ENCODE data around the gene KIF21A.

Gene KIF21A

GRCh38 chr12:39354955-39355354, 88.0 kb downstream of the KIF21A start:
- Histone ChIP-seq H4K20me1 (no peaks in the 10 kb centered on the region), H3K36me3 (no peaks in the 10 kb centered on the region), H3K4me3 (no peak overlapping the region), H3K27ac (no peak overlapping the region), H3K9ac (no peak overlapping the region), H3K9me3 (no peaks in the 10 kb centered on the region), H3K4me1 (no peaks in the 10 kb centered on the region), H3K27me3 (no peaks in the 10 kb centered on the region), H3K4me2 (no peak overlapping the region)
- no peak for TF ChIP-seq Cebpa-rat (IDR thresholded peaks at IDR 0.05)

- Histone ChIP-seq H3K9ac (no peak overlapping the region), H3K4me1 (no peaks in the 10 kb centered on the region), H3K9me3 (no peaks in the 10 kb centered on the region), H4K20me1 (no peaks in the 10 kb centered on the region), H3K36me3 (no peaks in the 10 kb centered on the region), H3K4me2 (no peak overlapping the region), H3K4me3 (no peak overlapping the region), H3K27me3 (no peaks in the 10 kb centered on the region), H3K27ac (no peak overlapping the region)
- no peak for TF ChIP-seq Cebpa-rat (IDR thresholded peaks at IDR 0.05)
These were observed 90.4 kb downstream of the KIF21A start for GRCh38 chr12:39352471-39353017.

GRCh38 chr12:39351153-39351552, 91.8 kb downstream of the KIF21A start:
- H3K4me1 ChIP-seq: no peaks in the 10 kb centered on the region
- no peak overlapping the region for H3K4me2 ChIP-seq
- no peaks in the 10 kb centered on the region for H4K20me1 ChIP-seq
- no peaks in the 10 kb centered on the region for H3K36me3 ChIP-seq
- H3K27ac ChIP-seq: no peak overlapping the region
- no peaks in the 10 kb centered on the region for H3K9me3 ChIP-seq
- no peak for TF ChIP-seq Cebpa-rat (IDR thresholded peaks at IDR 0.05)
- no peak overlapping the region for H3K9ac ChIP-seq
- no peak overlapping the region for H3K4me3 ChIP-seq
- H3K27me3 ChIP-seq: no peaks in the 10 kb centered on the region

DNA sequence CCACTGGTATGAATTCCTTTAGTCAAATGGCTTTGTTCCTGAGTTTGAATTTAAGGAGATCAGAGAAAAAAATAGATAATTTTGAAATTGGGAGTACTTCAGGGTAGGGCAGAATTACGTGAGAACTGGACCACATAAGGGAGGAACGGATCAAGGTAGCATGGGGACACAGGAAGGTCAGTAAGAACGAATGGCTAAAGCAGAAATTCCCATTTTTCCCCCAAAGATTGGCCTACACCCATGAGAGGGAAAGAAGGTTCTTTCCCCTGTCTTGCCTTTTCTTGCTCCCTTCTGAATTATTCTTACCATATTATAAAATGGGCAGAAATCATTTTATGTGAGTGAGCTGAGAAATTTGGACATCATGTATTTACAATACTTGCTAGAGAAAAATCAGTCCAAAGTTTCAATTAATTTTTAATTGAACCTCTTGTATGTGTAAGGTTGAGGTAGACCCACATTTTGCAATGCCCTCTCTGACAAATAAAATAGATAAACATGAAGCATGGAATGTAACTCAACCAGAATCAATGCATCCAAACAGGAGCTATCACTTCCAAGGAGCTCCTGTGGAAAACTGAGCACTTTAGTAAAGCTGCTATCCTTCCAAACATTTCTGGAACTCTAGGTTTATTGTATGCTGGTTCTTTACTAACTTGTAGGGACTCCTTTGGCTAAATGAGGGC, 93.8 kb downstream of the KIF21A start:
- TF ChIP-seq Cebpa-rat (IDR thresholded peaks at IDR 0.05): no peak
- no peak overlapping the region for H3K4me3 ChIP-seq

DNA sequence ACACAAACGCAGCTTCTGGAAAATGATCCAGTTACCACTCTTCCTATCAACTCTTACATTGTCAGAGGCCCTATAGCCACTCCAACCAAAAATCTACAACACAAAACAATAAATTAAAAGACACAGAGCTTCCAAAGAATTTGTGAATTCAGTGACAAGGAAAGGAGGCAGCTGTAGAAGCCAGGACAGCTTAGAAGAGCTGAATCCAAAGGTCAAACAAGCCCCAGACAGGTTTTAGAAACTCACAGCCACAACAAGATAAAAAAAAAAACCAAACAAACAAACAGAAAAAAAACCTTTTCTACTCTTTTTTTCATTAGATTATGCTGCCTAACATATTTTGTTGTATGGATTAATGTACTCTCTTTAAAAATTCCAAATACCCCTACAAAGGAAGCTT, 94.4 kb downstream of the KIF21A start:
- H3K36me3 ChIP-seq: no peaks in the 10 kb centered on the region
- no peaks in the 10 kb centered on the region for H3K4me1 ChIP-seq
- no peak overlapping the region for H3K4me2 ChIP-seq
- H3K27ac ChIP-seq: no peak overlapping the region
- H4K20me1 ChIP-seq: no peaks in the 10 kb centered on the region
- TF ChIP-seq Cebpa-rat (IDR thresholded peaks at IDR 0.05): no peak
- H3K9ac ChIP-seq: no peak overlapping the region
- no peaks in the 10 kb centered on the region for H3K9me3 ChIP-seq
- H3K27me3 ChIP-seq: no peaks in the 10 kb centered on the region
- no peak overlapping the region for H3K4me3 ChIP-seq

More for the DNA sequence above, 93.8 kb downstream of the KIF21A start:
- H3K27ac ChIP-seq: no peak overlapping the region
- no peaks in the 10 kb centered on the region for H3K36me3 ChIP-seq
- no peak overlapping the region for H3K9ac ChIP-seq
- no peaks in the 10 kb centered on the region for H3K9me3 ChIP-seq
- H3K4me2 ChIP-seq: no peak overlapping the region
- H4K20me1 ChIP-seq: no peaks in the 10 kb centered on the region
- no peaks in the 10 kb centered on the region for H3K27me3 ChIP-seq
- no peaks in the 10 kb centered on the region for H3K4me1 ChIP-seq

- no peak overlapping the region for H3K9ac ChIP-seq
- no peaks in the 10 kb centered on the region for H3K4me1 ChIP-seq
- H3K27me3 ChIP-seq: no peaks in the 10 kb centered on the region
- H3K4me2 ChIP-seq: no peak overlapping the region
- H3K4me3 ChIP-seq: no peak overlapping the region
- no peaks in the 10 kb centered on the region for H4K20me1 ChIP-seq
- no peaks in the 10 kb centered on the region for H3K9me3 ChIP-seq
- TF ChIP-seq Cebpa-rat (IDR thresholded peaks at IDR 0.05): no peak
- H3K27ac ChIP-seq: no peak overlapping the region
- H3K36me3 ChIP-seq: no peaks in the 10 kb centered on the region
These were observed 98.0 kb downstream of the KIF21A start for GRCh38 chr12:39344926-39345325.

- Histone ChIP-seq H3K4me3 (no peak overlapping the region), H3K36me3 (no peaks in the 10 kb centered on the region), H3K4me2 (no peak overlapping the region), H3K27ac (no peak overlapping the region), H3K9ac (no peak overlapping the region), H3K9me3 (no peaks in the 10 kb centered on the region), H3K27me3 (no peaks in the 10 kb centered on the region), H3K4me1 (no peaks in the 10 kb centered on the region), H4K20me1 (no peaks in the 10 kb centered on the region)
- no peak for TF ChIP-seq Cebpa-rat (IDR thresholded peaks at IDR 0.05)
These were observed 99.3 kb downstream of the KIF21A start for GRCh38 chr12:39343665-39344064.

DNA sequence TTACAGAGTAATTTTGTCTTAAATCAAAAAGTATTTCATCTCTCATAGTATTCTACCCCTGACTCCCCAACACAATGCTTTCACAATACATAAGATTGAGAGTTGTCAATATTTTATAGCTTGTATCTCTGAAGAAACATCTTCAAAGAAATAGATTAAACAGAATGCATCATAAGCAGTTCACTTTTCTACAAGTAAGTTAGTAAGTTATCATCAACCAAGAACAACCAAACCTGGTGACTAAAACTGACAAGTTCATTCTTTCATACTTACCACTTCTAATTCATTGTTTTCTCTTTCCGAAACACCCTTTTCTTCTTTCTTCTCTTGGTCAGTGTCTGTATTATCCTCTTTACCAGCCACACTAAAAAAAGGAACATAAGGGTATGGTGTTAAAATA, 101.2 kb downstream of the KIF21A start:
- no peaks in the 10 kb centered on the region for H3K9me3 ChIP-seq
- no peak overlapping the region for H3K4me2 ChIP-seq
- TF ChIP-seq Cebpa-rat (IDR thresholded peaks at IDR 0.05): no peak
- no peaks in the 10 kb centered on the region for H3K4me1 ChIP-seq
- no peak overlapping the region for H3K9ac ChIP-seq
- no peaks in the 10 kb centered on the region for H3K27me3 ChIP-seq
- no peak overlapping the region for H3K27ac ChIP-seq
- no peaks in the 10 kb centered on the region for H4K20me1 ChIP-seq
- H3K36me3 ChIP-seq: no peaks in the 10 kb centered on the region
- H3K4me3 ChIP-seq: no peak overlapping the region

GRCh38 chr12:39341179-39341578, 101.7 kb downstream of the KIF21A start:
- H3K4me3 ChIP-seq: no peak overlapping the region
- H3K27ac ChIP-seq: no peak overlapping the region
- H3K36me3 ChIP-seq: no peaks in the 10 kb centered on the region
- no peak overlapping the region for H3K9ac ChIP-seq
- no peaks in the 10 kb centered on the region for H4K20me1 ChIP-seq
- no peak overlapping the region for H3K4me2 ChIP-seq
- H3K9me3 ChIP-seq: no peaks in the 10 kb centered on the region
- no peaks in the 10 kb centered on the region for H3K4me1 ChIP-seq
- TF ChIP-seq Cebpa-rat (IDR thresholded peaks at IDR 0.05): no peak
- H3K27me3 ChIP-seq: no peaks in the 10 kb centered on the region

DNA sequence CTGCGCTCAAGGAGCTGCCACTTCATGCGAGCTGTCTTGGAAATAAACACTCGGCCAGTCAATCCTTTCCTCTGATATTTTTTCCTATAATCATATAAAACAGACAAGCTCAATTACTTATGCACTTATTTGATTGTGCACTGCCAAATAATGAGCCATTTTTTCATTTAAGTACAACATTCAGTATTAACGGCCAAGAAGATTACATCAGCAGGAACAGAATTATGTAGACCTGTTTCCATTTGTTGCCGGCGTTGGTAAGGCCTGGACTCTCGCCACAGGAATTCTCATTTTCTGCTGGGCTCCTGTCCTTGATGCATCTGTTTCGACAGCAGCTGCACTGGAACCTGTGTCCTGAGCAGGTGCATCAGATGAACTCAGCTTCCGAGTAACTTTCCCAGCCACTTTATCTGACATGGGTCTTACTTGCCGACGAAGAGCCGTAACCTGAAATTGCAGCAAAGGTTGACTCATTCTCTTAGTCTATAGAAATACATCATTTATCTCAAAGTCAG, 110.2 kb downstream of the KIF21A start:
- H3K27me3 ChIP-seq: no peaks in the 10 kb centered on the region
- H3K4me2 ChIP-seq: no peak overlapping the region
- H3K27ac ChIP-seq: no peak overlapping the region
- no peaks in the 10 kb centered on the region for H3K9me3 ChIP-seq
- H3K4me3 ChIP-seq: no peak overlapping the region
- H4K20me1 ChIP-seq: no peaks in the 10 kb centered on the region
- H3K4me1 ChIP-seq: no peaks in the 10 kb centered on the region
- no peaks in the 10 kb centered on the region for H3K36me3 ChIP-seq
- H3K9ac ChIP-seq: no peak overlapping the region
- TF ChIP-seq Cebpa-rat (IDR thresholded peaks at IDR 0.05): no peak
